Spleen (tissue), 11 donors: ENCODE measurements around the gene HOXD10. TPM values are rescaled to one million over a fixed set of nuclear protein-coding genes. Genes with fewer than 3 reads are reported as not detected.

Source experiments
- DNase-seq: peaks from one replicate; pipeline ENCODE4 v3.0.0-alpha.2; 2020
- H3K27ac ChIP-seq, 8 donors: fragments of 200-600 bp; sonication (generic) in 7 of 8; 1 replicate in 4 of 8; 2 replicates in 4 of 8; pipeline versions ENCODE4 v1.5.0 to v1.8.0; 2016 to 2021; ENCODE audit warnings: inconsistent platforms in 4 of 8, mild to moderate bottlenecking in 4 of 8, moderate library complexity in 1 of 8
- H3K27me3 ChIP-seq, 7 donors: fragments of 200-600 bp; sonication (generic) in 6 of 7; replicated peaks in 1 of 7; 1 replicate in 4 of 7; 2 replicates in 3 of 7; pipeline versions ENCODE4 v1.5.0 to v1.8.0; 2016 to 2021; ENCODE audit warnings: inconsistent platforms in 3 of 7, mild to moderate bottlenecking in 1 of 7
- H3K36me3 ChIP-seq, 6 donors: fragments of 200-600 bp; sonication (generic) in 5 of 6; 1 replicate in 4 of 6; 2 replicates in 2 of 6; pipeline versions ENCODE4 v1.5.0 to v1.8.0; 2016 to 2021; ENCODE audit warnings: inconsistent platforms in 2 of 6
- H3K4me1 ChIP-seq, 6 donors: fragments of 200-600 bp; sonication (generic) in 5 of 6; 1 replicate in 3 of 6; 2 replicates in 3 of 6; pipeline versions ENCODE4 v1.5.0 to v1.8.0; 2016 to 2021; ENCODE audit warnings: inconsistent platforms in 3 of 6
- H3K4me3 ChIP-seq, 8 donors: fragments of 200-600 bp; sonication (generic) in 7 of 8; 1 replicate in 4 of 8; 2 replicates in 4 of 8; pipeline versions ENCODE4 v1.5.0 to v1.8.0; 2016 to 2021; ENCODE audit warnings: inconsistent platforms in 4 of 8, mild to moderate bottlenecking in 4 of 8, moderate library complexity in 2 of 8
- H3K9me3 ChIP-seq, 8 donors: fragments of 200-600 bp; sonication (generic) in 7 of 8; 1 replicate in 4 of 8; 2 replicates in 4 of 8; pipeline versions ENCODE4 v1.5.0 to v1.8.0; 2016 to 2021; ENCODE audit warnings: inconsistent platforms in 4 of 8
- CTCF ChIP-seq, 11 experiments: fragments of 200-600 bp in 7 of 11; fragments of 450-650 bp in 4 of 11; sonication (generic) in 4 of 11; IDR thresholded peaks in 8 of 11; conservative IDR thresholded peaks in 3 of 11; 1 replicate in 7 of 11; 2 replicates in 4 of 11; pipeline versions ENCODE4 v1.4.0 to v1.8.0; 2016 to 2021; ENCODE audit warnings: antibody characterized with exemption in 11 of 11, inconsistent platforms in 4 of 11, mild to moderate bottlenecking in 1 of 11
- POLR2A ChIP-seq, 3 donors: fragments of 450-650 bp; IDR thresholded peaks; one replicate each; pipeline ENCODE4 v1.5.1; 2017; ENCODE audit warnings: antibody characterized with exemption in 3 of 3, mild to moderate bottlenecking in 1 of 3
- POLR2AphosphoS5 ChIP-seq, 3 donors: sonication (generic); formaldehyde crosslinking; IDR thresholded peaks; one replicate each; pipeline ENCODE4 v1.5.1; 2017; ENCODE audit warnings: antibody characterized with exemption in 3 of 3
- WGBS, 5 donors: extraction: QIAGEN DNeasy Blood & Tissue Kit in 3 of 5; methylation state at CpG; one replicate each; pipeline versions ENCODE4 v1.1.5 to v1.1.7; 2013 to 2018; 5-methylcytosine and 5-hydroxymethylcytosine counted together
- intact Hi-C: fragments of 100-400 bp; cut with DNase I; formaldehyde crosslinking; loops from one replicate; pipeline ENCODE4 v1.15.0; 2023; ENCODE audit warnings: low total_unique reads
- polyA plus RNA-seq, 3 donors: library from polyadenylated mRNA; stranded (reverse); fragments of 200-250 nt; gene quantifications; one replicate each; pipeline ENCODE4 v1.2.1, GENCODE V29; 2013
- total RNA-seq, 7 donors: library from RNA; depleted of rRNA in 3 of 7; stranded (reverse); fragments of >200 nt in 3 of 7; fragmentation: NEBNext Ultra II Directional in 4 of 7; extraction: Animal tissue kit (Norgen Biotek cat#: 25700) in 4 of 7; gene quantifications; one replicate each; pipeline versions ENCODE4 v1.1.0 to v1.2.1, GENCODE V29; 2016 to 2021
- donor health status: healthy with polysubstance abuse.
- donor health status: DM: no; HTN: no; CAD: no; lungs with moderate emphysema.
- donor health status: DM: no; HTN: no; CAD: no.
- donor health status: Bipolar disorder and iron deficiency.
- donor health status: healthy.
- donor health status: DM: no; HTN: no; CAD: no.
- donor health status: DM: yes; HTN: yes; CAD: no.

HOXD10 gene
- total and polyA plus RNA-seq, 10 donors, result 0.06 TPM; not detected in 9

GRCh38 chr2:176071330-176072291 lies 45.0 kb upstream of the HOXD10 start:
- Histone ChIP-seq H3K27me3 (peaks cover 14 to 100% (median 100%) of the 10 kb centered on the region in 7 donors), H3K9me3 (peaks cover 0 to 6% (median 0%) of the 10 kb centered on the region in 8 donors), H3K4me3 (no peak overlapping the region), H3K36me3 (no peaks in the 10 kb centered on the region), H3K4me1 (peaks cover 5 to 33% (median 23%) of the 10 kb centered on the region in 6 donors), H3K27ac (no peak overlapping the region)
- TF ChIP-seq CTCF (IDR thresholded peaks at IDR 0.05 in 8 of 11, conservative IDR thresholded peaks at IDR 0.05 in 3 of 11) (no peak), POLR2A (IDR thresholded peaks at IDR 0.05) (no peak), POLR2AphosphoS5 (IDR thresholded peaks at IDR 0.05) (no peak)
- no peak for DNase-seq
- 6 to 21% (median 9%) methylated on average over 39 to 58 of the region's 58 CpGs for WGBS, 5 donors
- intact Hi-C loops, result no loop called here

DNA sequence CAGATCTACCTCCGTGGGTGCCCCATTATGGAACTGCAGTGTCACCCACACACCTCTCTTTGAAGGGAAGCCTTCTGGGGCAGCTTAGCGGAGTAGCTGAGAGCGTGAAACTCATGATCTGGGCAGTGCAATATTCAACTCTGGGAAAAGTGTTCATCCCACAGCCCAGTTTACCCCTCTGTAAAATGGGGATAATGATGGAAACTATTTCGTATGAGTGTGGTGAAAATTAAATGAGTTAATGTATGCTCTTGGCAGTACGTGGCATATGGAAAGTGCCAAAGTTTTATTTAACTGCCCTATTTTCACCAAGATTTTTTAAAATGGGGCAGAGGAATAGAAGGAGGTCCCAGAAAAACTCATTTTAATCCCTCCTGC lies 44.3 kb upstream of the HOXD10 start:
- no peak overlapping the region for H3K27ac ChIP-seq
- intact Hi-C loops, result no loop called here
- no peak for DNase-seq
- TF ChIP-seq CTCF (IDR thresholded peaks at IDR 0.05 in 8 of 11, conservative IDR thresholded peaks at IDR 0.05 in 3 of 11) (no peak), POLR2AphosphoS5 (IDR thresholded peaks at IDR 0.05) (no peak), POLR2A (IDR thresholded peaks at IDR 0.05) (no peak)
- WGBS, 5 donors, result 26 to 35% (median 33%) methylated on average over 5 of the region's 5 CpGs
- no peak overlapping the region for H3K4me3 ChIP-seq
- no peaks in the 10 kb centered on the region for H3K36me3 ChIP-seq
- peaks cover 0 to 27% (median 16%) of the 10 kb centered on the region in 6 donors for H3K4me1 ChIP-seq
- H3K27me3 ChIP-seq, result peaks cover 14 to 100% (median 100%) of the 10 kb centered on the region in 7 donors
- peaks cover 0 to 6% (median 0%) of the 10 kb centered on the region in 8 donors for H3K9me3 ChIP-seq

DNA sequence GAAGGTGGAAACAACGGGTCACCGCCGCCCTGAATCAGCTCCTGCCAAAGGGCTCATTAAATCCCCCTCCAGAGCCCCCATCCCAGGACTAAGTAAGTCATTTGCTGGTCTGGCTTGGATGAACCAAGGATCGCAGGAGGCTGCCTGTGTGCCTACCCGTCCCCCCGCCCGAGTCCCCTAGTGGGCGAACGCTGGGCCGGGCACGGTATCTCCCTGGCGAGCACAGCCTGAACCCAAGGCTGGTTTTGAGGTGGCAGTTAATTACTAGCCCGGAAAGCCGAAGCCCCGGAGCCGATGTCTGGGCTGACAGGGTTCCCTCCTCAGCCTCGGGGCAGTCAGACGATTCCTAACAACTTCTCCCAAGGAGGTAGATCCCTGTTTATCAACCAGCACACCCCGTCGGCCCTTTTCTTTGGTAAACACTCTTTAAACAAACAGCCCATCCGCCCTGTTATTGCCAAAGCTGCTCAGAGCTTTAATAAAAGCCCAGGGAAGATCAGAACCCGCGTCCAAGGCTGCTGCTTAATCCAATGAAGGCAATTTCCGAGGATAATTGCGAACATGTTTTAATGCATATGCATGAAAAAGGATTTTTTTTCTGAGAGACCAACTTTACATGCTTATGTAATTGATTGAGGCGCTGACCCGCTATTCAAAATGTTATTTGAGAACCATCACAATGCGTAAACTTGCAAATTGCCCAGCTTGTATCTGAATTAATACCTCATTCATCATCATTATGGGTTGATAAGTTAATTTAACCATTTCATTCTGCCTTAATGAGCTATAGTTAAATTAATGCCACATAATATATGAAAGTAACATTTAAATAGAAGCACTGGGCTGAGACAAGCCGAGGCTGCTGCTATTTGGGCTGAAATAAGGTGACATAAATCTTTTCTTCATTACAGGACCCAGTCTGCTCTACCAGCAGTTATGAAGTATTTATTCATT lies 43.4 kb upstream of the HOXD10 start:
- Histone ChIP-seq H3K4me1 (peaks cover 0 to 17% (median 8%) of the 10 kb centered on the region in 6 donors), H3K27me3 (peaks cover 14 to 100% (median 100%) of the 10 kb centered on the region in 7 donors), H3K36me3 (no peaks in the 10 kb centered on the region), H3K27ac (no peak overlapping the region), H3K4me3 (no peak overlapping the region), H3K9me3 (peaks cover 0 to 6% (median 0%) of the 10 kb centered on the region in 8 donors)
- 5 to 6% (median 6%) methylated on average over 26 to 29 of the region's 29 CpGs for WGBS, 5 donors
- intact Hi-C loops, result no loop called here
- no peak for DNase-seq
- TF ChIP-seq CTCF (IDR thresholded peaks at IDR 0.05 in 8 of 11, conservative IDR thresholded peaks at IDR 0.05 in 3 of 11), result no peak
- TF ChIP-seq POLR2A (IDR thresholded peaks at IDR 0.05), result no peak
- TF ChIP-seq POLR2AphosphoS5 (IDR thresholded peaks at IDR 0.05), result no peak
